K562 (cell line): ENCODE measurements around the gene MIEN1. TPM values are rescaled to one million over a fixed set of nuclear protein-coding genes. Genes with fewer than 3 reads are reported as not detected.

Experiments
- ATAC-seq: fragments of 200-7000 bp; cut with Tn5 transposase; 3 replicates; pipeline ENCODE4 v1.9.1; 2020; ENCODE audit warnings: moderate library complexity
- BruUV-seq: library from RNA; stranded (reverse); fragments of 400-500 nt; replicated peaks from 2 replicates; lab custom pipeline; 2021; lab: Mats Ljungman, UMichigan
- CTCF ChIA-PET: fragments of 300-600 bp; formaldehyde crosslinking; extraction: SDS; loops from one replicate; lab custom pipeline; 2021; ENCODE audit warnings: low intra/inter-chr PET ratio; lab: Yijun Ruan, JAX
- POLR2A ChIA-PET: fragments of 300-600, 350-650 bp; sonication (Branson Sonifier 250); formaldehyde crosslinking; extraction: SDS; loops from one replicate; lab custom pipeline; 2021; ENCODE audit warnings: antibody characterized with exemption, inconsistent platforms; lab: Yijun Ruan, JAX
- DNase-seq, 4 experiments: peaks; one replicate each; pipeline versions ENCODE4 v3.0.0 to v3.0.0-alpha.2; 2011 to 2018; ENCODE audit warnings: low spot score in 3 of 4, mixed read lengths in 3 of 4; ENCODE audit errors: extremely low read depth in 1 of 4
- FAIRE-seq: peaks from 2 replicates; lab custom pipeline; 2011; peaks lifted over from hg19 to GRCh38; lab: Jason Lieb, UNC
- H2AFZ ChIP-seq: 2 replicates; pipeline ENCODE4 v1.6.0; 2011; ENCODE audit warnings: low read depth, low read length, control low read depth, inconsistent platforms
- H3K27ac ChIP-seq: fragments of 200-600 bp; 3 replicates; pipeline ENCODE4 v1.8.0; 2011; ENCODE audit warnings: low read depth, mild to moderate bottlenecking, control low read depth, inconsistent platforms, low read length, moderate library complexity, mixed read lengths; ENCODE audit errors: extremely low read depth
- H3K27me3 ChIP-seq, 2 experiments: fragments of 300-600 bp in 1 of 2; 2 replicates in 1 of 2; 3 replicates in 1 of 2; pipeline versions ENCODE4 v1.6.0 to v1.8.0; 2011; ENCODE audit warnings: inconsistent platforms in 2 of 2, low read length in 2 of 2, mild to moderate bottlenecking in 1 of 2, mixed read lengths in 1 of 2, moderate library complexity in 1 of 2; ENCODE audit not compliant: control insufficient read depth in 2 of 2, insufficient read depth in 2 of 2
- H3K36me3 ChIP-seq: fragments of 300-600 bp; 3 replicates; pipeline ENCODE4 v1.8.0; 2011; ENCODE audit warnings: mild to moderate bottlenecking, low read length, inconsistent platforms; ENCODE audit not compliant: control insufficient read depth, insufficient read depth
- H3K4me1 ChIP-seq, 2 experiments: fragments of 200-600 bp in 1 of 2; replicated peaks in 1 of 2; 2 replicates in 1 of 2; 3 replicates in 1 of 2; pipeline versions ENCODE4 v1.5.1 to v1.8.0; 2011; ENCODE audit warnings: inconsistent platforms in 2 of 2, low read length in 2 of 2, mild to moderate bottlenecking in 1 of 2, mixed read lengths in 1 of 2, moderate library complexity in 1 of 2; ENCODE audit not compliant: control insufficient read depth in 2 of 2, insufficient read depth in 2 of 2
- H3K4me2 ChIP-seq: 2 replicates; pipeline ENCODE4 v1.6.1; 2011; ENCODE audit warnings: low read length, control low read depth, inconsistent platforms, mixed read lengths; ENCODE audit not compliant: insufficient read depth
- H3K4me3 ChIP-seq: fragments of 200-600 bp; sonication (generic), shearing (Covaris generic); 2 replicates; pipeline ENCODE4 v1.5.1; 2016; ENCODE audit warnings: control low read depth, inconsistent platforms
- H3K79me2 ChIP-seq: fragments of 200-600 bp; 3 replicates; pipeline ENCODE4 v1.8.0; 2011; ENCODE audit warnings: low read length, inconsistent platforms; ENCODE audit not compliant: control insufficient read depth, insufficient read depth
- H3K9ac ChIP-seq, 2 experiments: 2 replicates each; pipeline versions ENCODE4 v1.6.0 to v1.6.1; 2011; ENCODE audit warnings: low read depth in 2 of 2, low read length in 2 of 2, control low read depth in 1 of 2, inconsistent platforms in 1 of 2, mild to moderate bottlenecking in 1 of 2, mixed read lengths in 1 of 2; ENCODE audit not compliant: insufficient read depth in 1 of 2
- H3K9me1 ChIP-seq: one replicate; pipeline ENCODE4 v1.6.0; 2011; ENCODE audit warnings: inconsistent platforms, mild to moderate bottlenecking, low read length, moderate library complexity; ENCODE audit not compliant: control insufficient read depth, insufficient read depth
- H3K9me3 ChIP-seq: replicated peaks from 2 replicates; pipeline ENCODE4 v1.5.1; 2011; ENCODE audit warnings: low read depth, low read length, inconsistent platforms; ENCODE audit not compliant: control insufficient read depth, insufficient read depth
- H4K20me1 ChIP-seq: replicated peaks from 2 replicates; pipeline ENCODE4 v1.6.1; 2011; ENCODE audit warnings: low read length, inconsistent platforms, mixed read lengths; ENCODE audit not compliant: control insufficient read depth, insufficient read depth
- BCOR ChIP-seq: fragments of 450-650 bp; IDR thresholded peaks from 2 replicates; pipeline ENCODE4 v1.6.1; 2016
- EGR1 ChIP-seq: fragments of 450-650 bp; conservative IDR thresholded peaks from 2 replicates; pipeline ENCODE4 v1.6.1; 2017; ENCODE audit warnings: mild to moderate bottlenecking
- EP400 ChIP-seq: fragments of 450-650 bp; IDR thresholded peaks from 2 replicates; pipeline ENCODE4 v1.6.1; 2017; ENCODE audit warnings: antibody characterized with exemption, mild to moderate bottlenecking, moderate library complexity
- FOSL1 ChIP-seq: fragments of 200-800 bp; sonication (Bioruptor generic); conservative IDR thresholded peaks from 2 replicates; pipeline ENCODE4 v1.6.1; 2016; ENCODE audit warnings: missing genetic modification characterization, missing compliant biosample characterization
- ZFP36 ChIP-seq: fragments of 150-350 bp; IDR thresholded peaks from 2 replicates; pipeline ENCODE4 v1.6.1; 2018; ENCODE audit warnings: low read length, low read depth; ENCODE audit not compliant: partially characterized antibody
- WGBS: fragments of 100-300 bp; shearing (Covaris generic); methylation state at CpG from one replicate; pipeline ENCODE4 v1.1.6; 2016; ENCODE audit warnings: low coverage, mixed read lengths; ENCODE audit not compliant: insufficient coverage; ENCODE audit errors: missing lambda C conversion rate; 5-methylcytosine and 5-hydroxymethylcytosine counted together
- in situ Hi-C: fragments of 300-500 bp; cut with MboI; formaldehyde crosslinking; loops from 4 replicates; pipeline ENCODE4 v1.15.0; 2018; ENCODE audit warnings: inconsistent platforms, mixed read lengths
- intact Hi-C: fragments of 100-400 bp; cut with micrococcal nuclease; formaldehyde crosslinking; loops from 2 replicates; pipeline ENCODE4 v1.14.2; 2022
- polyA plus RNA-seq, 8 experiments: library from polyadenylated mRNA; depleted of rRNA in 4 of 8; stranded (reverse) in 5 of 8; unstranded in 3 of 8; fragments of >200 nt; fragmentation: Nextera tagmentation in 2 of 8; fragmentation: Illumina TruSeq in 1 of 8; extraction: Ambion mirVana in 2 of 8; extraction: Trizol in 1 of 8; gene quantifications; 2 replicates each; pipeline versions ENCODE4 v1.2.1 to v1.2.3, GENCODE V29; 2011 to 2014; ENCODE audit warnings: inconsistent platforms in 1 of 8, missing spikeins in 1 of 8
- total RNA-seq, 7 experiments: library from RNA; depleted of rRNA in 6 of 7; stranded (reverse); fragments of >200 nt in 6 of 7; fragmentation: Illumina TruSeq in 2 of 7; extraction: Trizol in 2 of 7; gene quantifications; 2 replicates each; pipeline versions ENCODE4 v1.2.1 to v1.2.3, GENCODE V29; 2011 to 2021; ENCODE audit warnings: low replicate concordance in 1 of 7
- TF ChIP-seq, protein P1 (sequence below), 2 experiments: fragments of 450-650 bp; IDR thresholded peaks; 2 replicates each; pipeline ENCODE4 v1.6.1; 2016

MIEN1 gene
- total and polyA plus RNA-seq, 9 of the 15 experiments (the other 6 are each of a cell fraction or from before 2014, with no cell fraction given) = 61.3 to 142 (median 78.9) TPM

DNA sequence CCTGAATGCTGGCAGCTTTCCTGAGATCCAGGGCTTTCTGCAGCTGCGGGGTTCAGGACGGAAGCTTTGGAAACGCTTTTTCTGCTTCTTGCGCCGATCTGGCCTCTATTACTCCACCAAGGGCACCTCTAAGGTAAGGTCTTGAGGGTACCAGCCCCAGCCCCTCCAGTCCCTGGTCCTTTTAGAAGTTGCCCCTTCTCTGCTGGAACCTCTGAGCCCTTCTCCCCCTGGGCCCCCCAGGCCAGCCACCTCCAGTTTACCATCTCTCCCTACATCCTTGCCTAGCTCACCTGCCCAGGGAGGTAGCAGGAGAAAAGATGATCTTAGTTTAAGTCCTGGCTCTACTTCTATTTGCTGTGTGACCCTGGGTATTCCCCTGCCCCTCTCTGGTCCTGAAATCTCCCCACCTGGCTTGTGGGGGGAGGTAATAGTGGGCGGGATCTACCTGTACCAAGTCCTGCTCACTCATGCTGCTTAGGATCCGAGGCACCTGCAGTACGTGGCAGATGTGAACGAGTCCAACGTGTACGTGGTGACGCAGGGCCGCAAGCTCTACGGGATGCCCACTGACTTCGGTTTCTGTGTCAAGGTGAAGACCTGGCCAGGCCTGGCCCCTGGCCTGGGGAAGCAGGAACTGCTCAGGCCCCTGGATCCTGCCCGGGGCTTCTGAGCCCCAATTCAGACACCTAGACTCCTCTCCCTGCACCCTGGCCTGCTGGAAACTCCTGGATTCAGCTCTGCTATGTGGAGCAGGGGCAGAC lies 13.9 kb upstream of the MIEN1 start:
- no TSS peak for BruUV-seq
- ATAC-seq (no peak), DNase-seq (no peak), FAIRE-seq (no peak)
- intact Hi-C loops = no loop called here
- H3K27ac ChIP-seq = no peak overlapping the region
- no peaks in the 10 kb centered on the region for H3K79me2 ChIP-seq
- peaks cover 13 to 39% of the 10 kb centered on the region in 2 experiments for H3K4me1 ChIP-seq
- H3K4me3 ChIP-seq = no peak overlapping the region
- H2AFZ ChIP-seq = no peak overlapping the region
- H3K9me3 ChIP-seq = no peaks in the 10 kb centered on the region
- H3K36me3 ChIP-seq = no peaks in the 10 kb centered on the region
- POLR2A ChIA-PET = interaction anchor here (0.6 to 1.8 kb wide), 3 partner anchors 10 to 505 kb away, joined by 3 to 6 read pairs (median 5); no protein-coding TSS in a partner anchor
- CTCF ChIA-PET = no interaction called here
- peak overlapping the region in 1 of 2 experiments; percentile 41; a peak in 1 of 4 replicates for H3K9ac ChIP-seq
- WGBS = 52% methylated on average over 16 of the region's 16 CpGs
- H3K4me2 ChIP-seq = no peak overlapping the region
- no peaks in the 10 kb centered on the region for H3K27me3 ChIP-seq
- TF ChIP-seq BCOR (peak; percentile 59; the same call in 1 of the 2 replicates), ZFP36 (peak; percentile 60), FOSL1 (no peak)
- in situ Hi-C loops = no loop called here
- no peaks in the 10 kb centered on the region for H4K20me1 ChIP-seq
- H3K9me1 ChIP-seq = no peaks in the 10 kb centered on the region

- DNase-seq (no peak), ATAC-seq (no peak), FAIRE-seq (no peak)
- H3K9me3 ChIP-seq = no peaks in the 10 kb centered on the region
- no peak overlapping the region for H3K4me2 ChIP-seq
- in situ Hi-C loops = no loop called here
- intact Hi-C loops = no loop called here
- no peaks in the 10 kb centered on the region for H4K20me1 ChIP-seq
- no peak overlapping the region for H3K27ac ChIP-seq
- ChIA-PET POLR2A (no interaction called here), CTCF (no interaction called here)
- TF ChIP-seq EP400 (no peak), EGR1 (0 out of 2 replicates have a peak, but pooled peaks have one; percentile 11)
- TF ChIP-seq, protein P1, sequence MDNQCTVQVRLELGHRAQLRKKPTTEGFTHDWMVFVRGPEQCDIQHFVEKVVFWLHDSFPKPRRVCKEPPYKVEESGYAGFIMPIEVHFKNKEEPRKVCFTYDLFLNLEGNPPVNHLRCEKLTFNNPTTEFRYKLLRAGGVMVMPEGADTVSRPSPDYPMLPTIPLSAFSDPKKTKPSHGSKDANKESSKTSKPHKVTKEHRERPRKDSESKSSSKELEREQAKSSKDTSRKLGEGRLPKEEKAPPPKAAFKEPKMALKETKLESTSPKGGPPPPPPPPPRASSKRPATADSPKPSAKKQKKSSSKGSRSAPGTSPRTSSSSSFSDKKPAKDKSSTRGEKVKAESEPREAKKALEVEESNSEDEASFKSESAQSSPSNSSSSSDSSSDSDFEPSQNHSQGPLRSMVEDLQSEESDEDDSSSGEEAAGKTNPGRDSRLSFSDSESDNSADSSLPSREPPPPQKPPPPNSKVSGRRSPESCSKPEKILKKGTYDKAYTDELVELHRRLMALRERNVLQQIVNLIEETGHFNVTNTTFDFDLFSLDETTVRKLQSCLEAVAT (IDR thresholded peaks at IDR 0.05) = no peak
- whole genome bisulfite sequencing = 43% methylated on average over 19 of the region's 21 CpGs
- H3K9me1 ChIP-seq = no peaks in the 10 kb centered on the region
- no peaks in the 10 kb centered on the region for H3K79me2 ChIP-seq
- H3K4me3 ChIP-seq = no peak overlapping the region
- BruUV-seq = no TSS peak
- H3K4me1 ChIP-seq = peaks cover 17 to 50% of the 10 kb centered on the region in 2 experiments
- no peak overlapping the region for H2AFZ ChIP-seq
- peak overlapping the region in 1 of 2 experiments; percentile 31; a peak in 1 of 4 replicates for H3K9ac ChIP-seq
- no peaks in the 10 kb centered on the region for H3K27me3 ChIP-seq
- H3K36me3 ChIP-seq = no peaks in the 10 kb centered on the region
These were observed 12.6 kb upstream of the MIEN1 start for GRCh38 chr17:39742856-39743436.
